CD4-positive, CD25-positive, alpha-beta regulatory T cell (primary cell): ENCODE results near the gene KCTD4. TPM values are rescaled to one million over a fixed set of nuclear protein-coding genes. Genes with fewer than 3 reads are reported as not detected.
A peak's percentile ranks its signal among the peaks of the same experiment; 100 is the strongest.

Experiments used
- ATAC-seq, 2 donors: fragments of 150-1000 bp; cut with Tn5 transposase; one replicate each; pipeline ENCODE4 v1.10.0; 2021; ENCODE audit warnings: low read depth in 2 of 2, moderate number of reproducible peaks in 2 of 2, moderate library complexity in 1 of 2
- DNase-seq, 3 donors: peaks; one replicate each; pipeline versions ENCODE4 v3.0.0 to v3.0.0-alpha.2; 2012 to 2022; ENCODE audit warnings: mixed read lengths in 1 of 3
- H3K27ac ChIP-seq: one replicate; pipeline ENCODE4 v1.7.0; 2013; ENCODE audit warnings: mild to moderate bottlenecking, low read length; ENCODE audit not compliant: insufficient read depth, poor library complexity, severe bottlenecking
- H3K27me3 ChIP-seq: one replicate; pipeline ENCODE4 v1.7.0; 2013; ENCODE audit warnings: low read length; ENCODE audit not compliant: control insufficient read depth, insufficient read depth
- H3K36me3 ChIP-seq: one replicate; pipeline ENCODE4 v1.7.0; 2013; ENCODE audit warnings: mild to moderate bottlenecking, low read length, moderate library complexity; ENCODE audit not compliant: control insufficient read depth, insufficient read depth
- H3K4me1 ChIP-seq: 2 replicates; pipeline ENCODE4 v1.7.0; 2013; ENCODE audit warnings: mild to moderate bottlenecking, low read length; ENCODE audit not compliant: insufficient read depth, control insufficient read depth, poor library complexity, severe bottlenecking
- H3K4me3 ChIP-seq: one replicate; pipeline ENCODE4 v1.7.0; 2013; ENCODE audit warnings: low read depth, mild to moderate bottlenecking, low read length, moderate library complexity
- H3K9me3 ChIP-seq, 2 experiments: 1 replicate in 1 of 2; 2 replicates in 1 of 2; pipeline ENCODE4 v1.7.0; 2013; ENCODE audit warnings: low read length in 2 of 2, mild to moderate bottlenecking in 1 of 2, moderate library complexity in 1 of 2; ENCODE audit not compliant: control insufficient read depth in 2 of 2
- H3K27ac Mint-ChIP-seq, 3 donors: one replicate each; pipeline ENCODE4 v1.8.0; 2020 to 2022; ENCODE audit warnings: mild to moderate bottlenecking in 3 of 3, mixed read lengths in 3 of 3, moderate library complexity in 2 of 3
- H3K27me3 Mint-ChIP-seq: one replicate; pipeline ENCODE4 v1.8.0; 2022; ENCODE audit warnings: mild to moderate bottlenecking, mixed read lengths
- H3K36me3 Mint-ChIP-seq: one replicate; pipeline ENCODE4 v1.8.0; 2020; ENCODE audit warnings: mixed read lengths
- H3K4me1 Mint-ChIP-seq, 4 donors: one replicate each; pipeline ENCODE4 v1.8.0; 2020 to 2022; ENCODE audit warnings: mixed read lengths in 4 of 4, mild to moderate bottlenecking in 1 of 4
- H3K4me3 Mint-ChIP-seq, 4 donors: one replicate each; pipeline ENCODE4 v1.8.0; 2020 to 2022; ENCODE audit warnings: mild to moderate bottlenecking in 4 of 4, mixed read lengths in 4 of 4, moderate library complexity in 3 of 4
- H3K9me3 Mint-ChIP-seq, 7 donors: one replicate each; pipeline ENCODE4 v1.8.0; 2020 to 2022; ENCODE audit warnings: mixed read lengths in 7 of 7, mild to moderate bottlenecking in 3 of 7, moderate library complexity in 2 of 7
- polyA plus RNA-seq, 4 donors: library from polyadenylated mRNA; unstranded; fragments of 300-500 nt; fragmentation: Illumina TruSeq; gene quantifications; one replicate each; pipeline ENCODE4 v1.2.3, GENCODE V29; 2021
- total RNA-seq: library from RNA; stranded (reverse); gene quantifications from one replicate; pipeline ENCODE4 v1.2.3, GENCODE V29; 2022

The KCTD4 gene
- total and polyA plus RNA-seq, 5 donors from 2014 or later, result 0.20 TPM; not detected in 4

GRCh38 chr13:45238945-45239795 is 38.3 kb upstream of the KCTD4 start:
- Mint-ChIP-seq H3K27ac (peak overlapping the region in 1 of 3 donors; percentile 34), H3K9me3 (no peaks in the 10 kb centered on the region), H3K27me3 (no peaks in the 10 kb centered on the region), H3K4me3 (no peak overlapping the region), H3K36me3 (peaks cover 6% of the 10 kb centered on the region), H3K4me1 (peaks cover 0 to 22% (median 10%) of the 10 kb centered on the region in 4 donors)
- Histone ChIP-seq H3K36me3 (no peaks in the 10 kb centered on the region), H3K4me3 (no peak overlapping the region), H3K9me3 (no peaks in the 10 kb centered on the region), H3K27ac (no peak overlapping the region), H3K27me3 (no peaks in the 10 kb centered on the region), H3K4me1 (no peaks in the 10 kb centered on the region)
- no peak for DNase-seq
- no peak for ATAC-seq

- no peak for DNase-seq
- Mint-ChIP-seq H3K4me3 (no peak overlapping the region), H3K27me3 (no peaks in the 10 kb centered on the region), H3K4me1 (peaks cover 0 to 12% (median 9%) of the 10 kb centered on the region in 4 donors), H3K27ac (no peak overlapping the region), H3K36me3 (peaks cover 9% of the 10 kb centered on the region), H3K9me3 (no peaks in the 10 kb centered on the region)
- Histone ChIP-seq H3K9me3 (no peaks in the 10 kb centered on the region), H3K27ac (no peak overlapping the region), H3K36me3 (no peaks in the 10 kb centered on the region), H3K4me3 (no peak overlapping the region), H3K27me3 (no peaks in the 10 kb centered on the region), H3K4me1 (no peaks in the 10 kb centered on the region)
- no peak for ATAC-seq
These were observed 31.7 kb upstream of the KCTD4 start for GRCh38 chr13:45232591-45232990.

DNA sequence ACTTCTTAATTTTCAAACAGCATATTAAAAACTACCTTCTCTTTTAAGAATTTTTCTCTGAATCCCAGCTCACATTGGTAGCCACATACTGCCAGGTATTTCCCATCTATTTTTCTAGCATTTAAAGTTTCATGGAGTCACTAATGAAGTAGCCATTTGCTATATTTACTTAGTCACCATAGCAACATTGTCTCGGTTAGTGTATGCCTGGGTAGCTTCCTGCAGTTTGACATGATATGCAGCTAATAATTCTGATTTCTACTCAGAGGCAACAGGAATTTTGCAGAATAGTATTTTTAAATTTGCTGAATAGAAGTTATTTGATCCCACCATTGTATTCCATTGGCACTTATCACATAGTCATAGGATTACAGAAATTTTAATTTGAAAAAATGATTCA is 30.9 kb upstream of the KCTD4 start:
- ATAC-seq, result no peak
- H3K27ac Mint-ChIP-seq, result peak overlapping the region in 2 of 3 donors; percentile 20 to 29
- H3K27me3 Mint-ChIP-seq, result no peaks in the 10 kb centered on the region
- peaks cover under 1 to 12% (median 9%) of the 10 kb centered on the region in 4 donors for H3K4me1 Mint-ChIP-seq
- no peak overlapping the region for H3K4me3 ChIP-seq
- H3K4me3 Mint-ChIP-seq, result no peak overlapping the region
- H3K36me3 ChIP-seq, result no peaks in the 10 kb centered on the region
- H3K36me3 Mint-ChIP-seq, result peaks cover 9% of the 10 kb centered on the region
- H3K27ac ChIP-seq, result no peak overlapping the region
- H3K4me1 ChIP-seq, result no peaks in the 10 kb centered on the region
- H3K27me3 ChIP-seq, result no peaks in the 10 kb centered on the region
- H3K9me3 Mint-ChIP-seq, result no peaks in the 10 kb centered on the region
- DNase-seq, result no peak
- H3K9me3 ChIP-seq, result no peaks in the 10 kb centered on the region

DNA sequence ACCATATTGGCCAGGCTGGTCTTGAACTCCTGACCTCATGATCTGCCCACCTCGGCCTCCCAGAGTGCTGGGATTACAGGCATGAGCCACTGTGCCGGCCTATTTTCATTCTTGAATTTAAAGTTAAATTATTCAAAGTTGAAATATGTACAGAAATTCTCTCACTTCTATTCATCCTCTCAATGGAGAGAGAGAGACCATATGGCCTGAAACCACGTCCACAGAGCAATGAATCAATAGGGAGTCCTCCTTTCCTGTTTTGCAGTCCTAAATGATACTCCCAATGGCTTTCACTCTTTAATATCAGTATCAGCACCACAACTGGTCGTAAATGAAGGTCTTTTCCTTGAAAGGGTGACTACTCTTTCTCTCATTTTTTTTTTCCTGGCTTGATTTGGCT is 30.5 kb upstream of the KCTD4 start:
- H3K27me3 ChIP-seq, result no peaks in the 10 kb centered on the region
- H3K27me3 Mint-ChIP-seq, result no peaks in the 10 kb centered on the region
- H3K4me1 ChIP-seq, result no peaks in the 10 kb centered on the region
- H3K4me3 ChIP-seq, result no peak overlapping the region
- no peak overlapping the region for H3K27ac ChIP-seq
- H3K36me3 Mint-ChIP-seq, result peaks cover 9% of the 10 kb centered on the region
- no peaks in the 10 kb centered on the region for H3K9me3 Mint-ChIP-seq
- H3K9me3 ChIP-seq, result no peaks in the 10 kb centered on the region
- peak overlapping the region in 2 of 3 donors; percentile 20 to 29 for H3K27ac Mint-ChIP-seq
- peaks cover 4 to 12% (median 9%) of the 10 kb centered on the region in 4 donors for H3K4me1 Mint-ChIP-seq
- no peak for ATAC-seq
- DNase-seq, result no peak
- H3K4me3 Mint-ChIP-seq, result no peak overlapping the region
- no peaks in the 10 kb centered on the region for H3K36me3 ChIP-seq

DNA sequence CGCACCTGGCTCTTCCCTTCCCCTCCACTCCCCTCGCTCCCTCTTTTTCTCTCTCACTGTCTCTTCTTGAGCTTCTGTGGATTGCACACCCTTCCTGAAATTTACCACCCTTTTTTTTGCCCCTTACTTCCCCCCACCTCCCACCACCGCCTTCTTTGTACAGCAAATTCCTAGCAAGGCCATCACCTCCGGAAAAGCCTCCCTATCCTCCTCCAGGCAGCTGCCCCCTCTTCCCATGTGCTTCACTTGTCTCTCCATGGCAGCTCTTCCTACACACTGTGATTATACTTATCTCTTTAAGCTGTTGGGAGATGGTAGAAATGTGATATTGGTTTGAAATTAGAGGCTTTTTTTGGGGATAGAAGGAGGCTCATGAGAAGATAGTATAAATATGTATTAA is 28.3 kb upstream of the KCTD4 start:
- H3K9me3 ChIP-seq, result no peaks in the 10 kb centered on the region
- no peak overlapping the region for H3K27ac ChIP-seq
- Mint-ChIP-seq H3K4me3 (no peak overlapping the region), H3K9me3 (no peaks in the 10 kb centered on the region), H3K36me3 (peaks cover 9% of the 10 kb centered on the region), H3K27me3 (no peaks in the 10 kb centered on the region), H3K4me1 (peaks cover 6 to 18% (median 11%) of the 10 kb centered on the region in 4 donors), H3K27ac (no peak overlapping the region)
- DNase-seq (no peak), ATAC-seq (no peak)
- H3K27me3 ChIP-seq, result no peaks in the 10 kb centered on the region
- H3K4me3 ChIP-seq, result no peak overlapping the region
- no peaks in the 10 kb centered on the region for H3K4me1 ChIP-seq
- no peaks in the 10 kb centered on the region for H3K36me3 ChIP-seq

DNA sequence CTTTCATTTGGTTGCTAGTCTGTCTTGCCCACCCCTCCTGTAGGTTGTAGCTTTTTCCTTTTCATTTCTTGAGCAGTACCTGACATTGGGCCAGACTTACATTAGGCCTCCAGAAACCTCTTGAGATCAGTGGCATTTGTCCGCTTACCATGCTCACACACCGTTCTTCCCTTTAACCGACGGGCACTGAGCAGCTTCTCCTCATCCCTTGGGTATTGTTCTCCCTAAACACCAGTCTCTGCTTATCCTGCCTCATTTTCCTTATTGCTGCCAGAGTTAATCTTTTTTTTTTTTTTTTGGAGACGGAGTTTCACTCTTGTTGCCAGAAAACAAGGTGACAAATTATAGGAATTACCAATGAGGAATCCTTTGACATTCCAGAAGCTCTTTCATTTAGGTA is 27.2 kb upstream of the KCTD4 start:
- no peak overlapping the region for H3K4me3 ChIP-seq
- Mint-ChIP-seq H3K36me3 (peaks cover 9% of the 10 kb centered on the region), H3K9me3 (no peaks in the 10 kb centered on the region), H3K27me3 (no peaks in the 10 kb centered on the region), H3K4me1 (peaks cover 11 to 18% (median 14%) of the 10 kb centered on the region in 4 donors), H3K4me3 (no peak overlapping the region), H3K27ac (no peak overlapping the region)
- no peaks in the 10 kb centered on the region for H3K36me3 ChIP-seq
- no peak for ATAC-seq
- DNase-seq, result no peak
- H3K27me3 ChIP-seq, result no peaks in the 10 kb centered on the region
- no peak overlapping the region for H3K27ac ChIP-seq
- no peaks in the 10 kb centered on the region for H3K9me3 ChIP-seq
- H3K4me1 ChIP-seq, result no peaks in the 10 kb centered on the region

DNA sequence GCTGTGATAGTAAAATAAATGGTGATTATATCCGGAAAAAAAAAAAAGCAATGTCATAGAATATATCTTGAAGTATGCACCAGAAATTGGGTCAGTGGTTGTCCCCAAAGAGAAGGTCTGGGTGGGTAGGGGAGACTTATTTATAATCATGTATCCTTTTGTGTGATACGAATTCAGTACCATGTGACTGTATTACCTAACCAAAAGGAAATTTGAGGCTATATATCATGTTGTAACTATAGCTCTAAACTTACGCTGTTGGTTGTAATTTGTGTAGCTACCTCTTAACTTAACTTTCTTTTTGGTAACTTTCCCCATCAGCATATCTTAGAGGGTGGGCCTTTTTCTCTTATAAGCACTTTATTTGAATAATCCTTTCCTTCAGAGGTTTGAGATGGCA is 25.2 kb upstream of the KCTD4 start:
- no peak overlapping the region for H3K4me3 ChIP-seq
- H3K4me3 Mint-ChIP-seq, result no peak overlapping the region
- H3K36me3 ChIP-seq, result no peaks in the 10 kb centered on the region
- H3K9me3 Mint-ChIP-seq, result no peaks in the 10 kb centered on the region
- no peaks in the 10 kb centered on the region for H3K27me3 Mint-ChIP-seq
- H3K27me3 ChIP-seq, result no peaks in the 10 kb centered on the region
- H3K4me1 Mint-ChIP-seq, result peaks cover 9 to 17% (median 13%) of the 10 kb centered on the region in 4 donors
- no peaks in the 10 kb centered on the region for H3K4me1 ChIP-seq
- H3K27ac ChIP-seq, result no peak overlapping the region
- no peak for ATAC-seq
- no peak for DNase-seq
- H3K9me3 ChIP-seq, result no peaks in the 10 kb centered on the region
- H3K36me3 Mint-ChIP-seq, result peaks cover 9% of the 10 kb centered on the region
- H3K27ac Mint-ChIP-seq, result no peak overlapping the region

- no peaks in the 10 kb centered on the region for H3K36me3 ChIP-seq
- Mint-ChIP-seq H3K36me3 (peaks cover 9% of the 10 kb centered on the region), H3K4me1 (peaks cover 9 to 17% (median 13%) of the 10 kb centered on the region in 4 donors), H3K27ac (no peak overlapping the region), H3K4me3 (no peak overlapping the region), H3K9me3 (no peaks in the 10 kb centered on the region), H3K27me3 (no peaks in the 10 kb centered on the region)
- H3K9me3 ChIP-seq, result no peaks in the 10 kb centered on the region
- no peaks in the 10 kb centered on the region for H3K27me3 ChIP-seq
- ATAC-seq (no peak), DNase-seq (no peak)
- H3K4me3 ChIP-seq, result no peak overlapping the region
- H3K4me1 ChIP-seq, result no peaks in the 10 kb centered on the region
- no peak overlapping the region for H3K27ac ChIP-seq
These were observed 24.5 kb upstream of the KCTD4 start for GRCh38 chr13:45225370-45225769.
